Epithelial cell of proximal tubule (primary cell): ENCODE data around the gene RMND5A. TPM values are rescaled to one million over a fixed set of nuclear protein-coding genes. Genes with fewer than 3 reads are reported as not detected.
A peak's percentile ranks its signal among the peaks of the same experiment; 100 is the strongest.
"Not testable (repeated sequence)": the region's sequence is repeated elsewhere in the genome, so short reads cannot be mapped to it uniquely, and the experiment has no call there.

Experiments
- DNase-seq: peaks from one replicate; pipeline ENCODE4 v3.0.0-alpha.2; 2011; ENCODE audit warnings: low read depth
- H3K4me3 ChIP-seq: 2 replicates; pipeline ENCODE4 v1.5.1; 2011; ENCODE audit warnings: low read depth, mild to moderate bottlenecking, low read length
- total RNA-seq: library from RNA; depleted of rRNA; stranded (reverse); fragments of >200 nt; gene quantifications from 2 replicates; pipeline ENCODE4 v1.2.3, GENCODE V29; 2015
- TF ChIP-seq, protein P1 (sequence below): conservative IDR thresholded peaks from 2 replicates; pipeline ENCODE4 v1.5.1; 2012; ENCODE audit warnings: low read depth, mild to moderate bottlenecking, low read length

Gene RMND5A
- total RNA-seq, 1 donor from 2014 or later, result 20.5 TPM

- H3K4me3 ChIP-seq, result no peak overlapping the region
- TF ChIP-seq, protein P1, sequence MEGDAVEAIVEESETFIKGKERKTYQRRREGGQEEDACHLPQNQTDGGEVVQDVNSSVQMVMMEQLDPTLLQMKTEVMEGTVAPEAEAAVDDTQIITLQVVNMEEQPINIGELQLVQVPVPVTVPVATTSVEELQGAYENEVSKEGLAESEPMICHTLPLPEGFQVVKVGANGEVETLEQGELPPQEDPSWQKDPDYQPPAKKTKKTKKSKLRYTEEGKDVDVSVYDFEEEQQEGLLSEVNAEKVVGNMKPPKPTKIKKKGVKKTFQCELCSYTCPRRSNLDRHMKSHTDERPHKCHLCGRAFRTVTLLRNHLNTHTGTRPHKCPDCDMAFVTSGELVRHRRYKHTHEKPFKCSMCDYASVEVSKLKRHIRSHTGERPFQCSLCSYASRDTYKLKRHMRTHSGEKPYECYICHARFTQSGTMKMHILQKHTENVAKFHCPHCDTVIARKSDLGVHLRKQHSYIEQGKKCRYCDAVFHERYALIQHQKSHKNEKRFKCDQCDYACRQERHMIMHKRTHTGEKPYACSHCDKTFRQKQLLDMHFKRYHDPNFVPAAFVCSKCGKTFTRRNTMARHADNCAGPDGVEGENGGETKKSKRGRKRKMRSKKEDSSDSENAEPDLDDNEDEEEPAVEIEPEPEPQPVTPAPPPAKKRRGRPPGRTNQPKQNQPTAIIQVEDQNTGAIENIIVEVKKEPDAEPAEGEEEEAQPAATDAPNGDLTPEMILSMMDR, result no peak
- no peak for DNase-seq
Measured at GRCh38 chr2:86700690-86701089, 19.4 kb upstream of the RMND5A start.

- no peak for DNase-seq
- no peak overlapping the region for H3K4me3 ChIP-seq
- TF ChIP-seq, protein P1, result no peak
Measured at GRCh38 chr2:86703704-86704361, 16.3 kb upstream of the RMND5A start.

DNA sequence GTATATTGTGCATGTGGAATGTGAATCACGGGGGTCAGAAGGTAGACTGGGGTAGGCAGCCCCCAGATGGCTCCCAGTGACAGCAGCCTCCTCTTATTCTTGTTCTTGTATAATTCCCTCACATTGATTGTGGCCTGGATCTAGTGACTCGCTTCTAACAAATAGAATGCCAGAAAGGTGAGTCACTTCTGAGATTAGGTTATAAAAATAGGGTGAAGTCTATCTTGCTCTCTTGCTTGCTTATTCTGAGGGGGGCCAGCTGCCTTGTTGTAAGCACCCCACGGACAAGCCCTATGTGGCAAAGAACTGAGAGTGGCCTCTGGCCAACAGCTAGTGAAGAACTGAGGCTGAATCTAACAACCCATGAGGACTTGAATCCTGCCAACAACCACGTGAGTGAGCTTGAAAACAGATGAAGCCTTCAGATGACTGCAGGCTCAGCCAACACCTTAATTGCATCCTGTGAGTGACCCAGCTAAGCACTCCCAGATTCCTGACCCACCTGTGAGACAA lies 15.6 kb upstream of the RMND5A start:
- peak; percentile 79 for DNase-seq
- TF ChIP-seq, protein P1, result no peak
- H3K4me3 ChIP-seq, result no peak overlapping the region

GRCh38 chr2:86706220-86706619 lies 13.9 kb upstream of the RMND5A start:
- H3K4me3 ChIP-seq, result no peak overlapping the region
- TF ChIP-seq, protein P1, result no peak
- no peak for DNase-seq

GRCh38 chr2:86706935-86707334 lies 13.2 kb upstream of the RMND5A start:
- no peak for DNase-seq
- H3K4me3 ChIP-seq, result no peak overlapping the region
- TF ChIP-seq, protein P1, result no peak

GRCh38 chr2:86708126-86708525 lies 12.0 kb upstream of the RMND5A start:
- not testable (repeated sequence) for DNase-seq, H3K4me3 ChIP-seq

DNA sequence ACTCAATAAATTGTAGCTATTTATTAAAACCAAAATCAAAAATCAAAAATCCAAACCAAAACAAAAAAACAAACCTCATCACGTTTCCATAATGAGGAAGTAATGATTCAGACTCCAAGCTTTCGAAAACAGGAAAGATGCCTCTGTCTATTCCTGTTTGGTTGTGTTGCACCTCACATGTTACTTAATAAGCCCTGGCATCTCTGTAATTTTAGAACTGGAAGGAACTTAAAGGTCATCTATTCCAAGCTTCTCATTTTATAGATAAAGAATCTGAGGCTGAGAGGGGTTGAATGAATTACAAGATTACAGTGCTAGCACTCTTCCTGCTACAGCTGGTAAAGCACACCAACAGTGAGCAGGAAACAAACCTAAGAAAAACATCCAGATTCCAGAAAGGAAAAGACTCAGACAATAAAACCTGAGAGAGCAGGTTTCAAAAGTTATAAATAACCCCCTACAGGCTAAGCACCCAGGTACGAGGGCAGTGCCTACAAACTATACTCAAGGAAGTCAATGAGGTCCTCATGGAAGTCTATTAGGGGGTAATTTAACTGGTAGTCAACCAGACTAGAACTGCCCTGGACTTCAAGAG lies 5.4 kb upstream of the RMND5A start:
- not testable (repeated sequence) for H3K4me3 ChIP-seq, DNase-seq

GRCh38 chr2:86719263-86719636 lies 841 bp upstream of the RMND5A start:
- DNase-seq, result not testable (repeated sequence)
- H3K4me3 ChIP-seq, result peak overlapping the region; percentile 65

GRCh38 chr2:86720540-86721320 lies 639 bp downstream of the RMND5A start:
- H3K4me3 ChIP-seq, result peak overlapping the region; percentile 65
- not testable (repeated sequence) for DNase-seq

DNA sequence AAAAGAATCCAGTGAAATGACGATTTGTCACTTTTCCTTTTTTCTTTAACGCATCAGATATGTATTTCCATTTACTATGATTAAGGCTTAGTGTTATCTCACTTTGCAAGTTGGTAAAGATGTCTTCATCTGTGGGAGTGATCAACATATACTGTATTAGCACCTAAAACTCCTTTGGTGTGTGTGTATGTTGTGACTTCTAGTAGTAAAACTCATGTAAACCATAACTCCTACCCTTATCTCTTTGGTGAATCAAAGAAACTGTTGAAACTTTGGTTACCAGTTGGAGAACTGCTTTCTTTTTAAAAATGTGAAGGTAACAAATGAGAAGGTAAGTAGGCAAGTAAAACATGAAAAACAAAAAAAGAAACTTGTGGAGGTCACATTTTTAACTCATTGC lies 5.6 kb downstream of the RMND5A start:
- not testable (repeated sequence) for H3K4me3 ChIP-seq, DNase-seq

DNA sequence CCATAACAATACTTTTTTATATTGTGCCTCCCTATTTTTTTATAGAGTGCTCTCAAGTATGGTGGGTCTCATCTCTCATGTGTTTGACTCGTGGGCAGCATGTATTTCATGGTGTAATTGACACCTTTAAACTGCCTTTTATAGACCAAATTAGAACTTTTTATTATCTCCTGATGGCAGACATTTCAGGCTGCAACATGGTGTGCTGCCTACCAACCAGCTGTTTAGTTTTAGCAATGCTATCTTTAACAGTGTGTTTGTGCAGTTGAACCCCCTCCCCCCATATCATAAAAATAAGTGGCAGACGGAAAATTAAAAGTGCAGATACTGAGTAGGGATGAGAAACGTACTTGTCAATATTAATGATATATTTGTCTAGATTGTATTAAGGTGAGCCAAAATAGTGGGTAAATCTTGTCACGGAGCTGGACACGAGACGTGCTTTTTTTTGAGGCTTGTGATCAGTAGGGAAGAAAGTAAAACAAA lies 12.0 kb downstream of the RMND5A start:
- not testable (repeated sequence) for H3K4me3 ChIP-seq

GRCh38 chr2:86732837-86733236 lies 12.7 kb downstream of the RMND5A start:
- DNase-seq, H3K4me3 ChIP-seq: not testable (repeated sequence)

More for the DNA sequence above, 12.0 kb downstream of the RMND5A start:
- not testable (repeated sequence) for DNase-seq
